Stimulated activated CD8-positive, alpha-beta memory T cell treated with anti-CD3 and anti-CD28 coated beads, Interleukin-2, amount 100 ng/mL, for 1 hour (primary cell): Measurements from ENCODE around the gene RINL.
"Not testable (repeated sequence)": the region's sequence is repeated elsewhere in the genome, so short reads cannot be mapped to it uniquely, and the experiment has no call there.

Experiments
- DNase-seq, 2 donors: peaks; one replicate each; pipeline ENCODE4 v3.0.0-alpha.2; 2020; ENCODE audit warnings: low read depth in 2 of 2

RINL gene

GRCh38 chr19:38834590-38834989, 43.5 kb downstream of the RINL start:
- DNase-seq, result no peak

- DNase-seq, result no peak
Measured at GRCh38 chr19:38834104-38834490, 44.0 kb downstream of the RINL start.

GRCh38 chr19:38833092-38833425, 45.0 kb downstream of the RINL start:
- DNase-seq, result no peak

- DNase-seq, result no peak
Measured at GRCh38 chr19:38831142-38831605, 46.9 kb downstream of the RINL start.

- DNase-seq, result no peak
Measured at GRCh38 chr19:38830039-38830733, 47.9 kb downstream of the RINL start.

GRCh38 chr19:38829203-38829602, 48.9 kb downstream of the RINL start:
- DNase-seq, result not testable (repeated sequence)

GRCh38 chr19:38826856-38827551, 51.1 kb downstream of the RINL start:
- no peak for DNase-seq

GRCh38 chr19:38825936-38826335, 52.1 kb downstream of the RINL start:
- DNase-seq, result not testable (repeated sequence)

GRCh38 chr19:38821230-38821825, 56.7 kb downstream of the RINL start:
- DNase-seq, result not testable (repeated sequence)

- DNase-seq, result no peak
Measured at GRCh38 chr19:38819231-38819920, 58.7 kb downstream of the RINL start.
